ENCODE results near the gene BOK.
"Not testable (repeated sequence)": the region's sequence is repeated elsewhere in the genome, so short reads cannot be mapped to it uniquely, and the experiment has no call there.

Gene BOK

GRCh38 chr2:241558532-241559322 lies at the start of gene BOK:
TSS of gene BOK (plus strand) at chr2:241558745. CDS start at chr2:241559484, 739 bp downstream.
- no peak for DNase-seq

GRCh38 chr2:241509155-241509784 lies 49.3 kb upstream of the BOK start:
- DNase-seq = no peak

- no peak for DNase-seq
These were observed 47.3 kb upstream of the BOK start for GRCh38 chr2:241511091-241511741.

GRCh38 chr2:241514553-241514952 lies 44.0 kb upstream of the BOK start:
- no peak for DNase-seq

- DNase-seq = no peak
These were observed 43.4 kb upstream of the BOK start for GRCh38 chr2:241514986-241515737.

GRCh38 chr2:241516520-241516965 lies 42.0 kb upstream of the BOK start:
- no peak for DNase-seq

- no peak for DNase-seq
These were observed 41.2 kb upstream of the BOK start for GRCh38 chr2:241517297-241517696.

- no peak for DNase-seq
These were observed 38.9 kb upstream of the BOK start for GRCh38 chr2:241519669-241520068.

GRCh38 chr2:241522477-241522876 lies 36.1 kb upstream of the BOK start:
- DNase-seq = no peak

- DNase-seq = not testable (repeated sequence)
These were observed 32.4 kb upstream of the BOK start for GRCh38 chr2:241525818-241526780.

GRCh38 chr2:241530571-241530970 lies 28.0 kb upstream of the BOK start:
- no peak for DNase-seq

- no peak for DNase-seq
These were observed 27.3 kb upstream of the BOK start for GRCh38 chr2:241531161-241531722.

- no peak for DNase-seq
These were observed 26.4 kb upstream of the BOK start for GRCh38 chr2:241532168-241532567.

- DNase-seq = no peak
These were observed 25.6 kb upstream of the BOK start for GRCh38 chr2:241532733-241533601.

- DNase-seq = no peak
These were observed 24.3 kb upstream of the BOK start for GRCh38 chr2:241534293-241534692.

- DNase-seq = no peak
These were observed 23.7 kb upstream of the BOK start for GRCh38 chr2:241534701-241535375.

- DNase-seq = no peak
These were observed 22.5 kb upstream of the BOK start for GRCh38 chr2:241535871-241536655.

- DNase-seq = no peak
These were observed 19.5 kb upstream of the BOK start for GRCh38 chr2:241538838-241539615.
